GM18867 (cell line): Measurements from ENCODE around the gene SMTN.

Experiments used
- ATAC-seq: cut with Tn5 transposase; IDR thresholded peaks from one replicate; pipeline ENCODE4 v1.9.1; 2021; ENCODE audit warnings: mild to moderate bottlenecking, moderate library complexity; ENCODE audit not compliant: unreplicated experiment

Gene SMTN

GRCh38 chr22:31125521-31126117 lies 44.5 kb downstream of the SMTN start:
- no peak for ATAC-seq

DNA sequence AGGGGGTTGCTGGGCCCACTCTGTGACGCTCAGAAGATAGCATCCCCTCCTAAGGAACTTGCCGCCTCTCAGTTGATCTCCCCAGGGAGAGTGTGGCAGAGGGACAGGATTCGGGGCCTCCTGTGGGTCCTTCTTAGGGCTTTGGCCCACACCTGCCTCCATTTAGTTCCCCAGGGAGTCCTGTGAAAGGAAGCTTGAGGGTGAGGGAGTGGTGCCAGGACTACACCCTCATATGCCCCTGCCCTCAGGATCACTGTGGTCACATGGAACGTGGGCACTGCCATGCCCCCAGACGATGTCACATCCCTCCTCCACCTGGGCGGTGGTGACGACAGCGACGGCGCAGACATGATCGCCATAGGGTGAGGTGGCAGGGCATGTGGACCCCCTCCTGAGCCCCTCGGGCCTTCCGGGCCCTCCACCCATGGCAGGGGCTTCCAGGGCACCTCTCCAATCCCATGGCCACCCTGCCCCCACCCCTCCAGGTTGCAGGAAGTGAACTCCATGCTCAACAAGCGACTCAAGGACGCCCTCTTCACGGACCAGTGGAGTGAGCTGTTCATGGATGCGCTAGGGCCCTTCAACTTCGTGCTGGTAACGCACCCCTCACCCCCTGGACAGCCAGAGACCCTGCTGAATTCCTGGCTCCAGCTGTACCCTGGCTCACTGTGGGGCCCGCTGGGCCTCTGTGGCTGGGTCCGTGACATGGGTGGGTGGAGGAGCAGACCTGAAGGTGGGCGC lies 45.2 kb downstream of the SMTN start:
- ATAC-seq: no peak

DNA sequence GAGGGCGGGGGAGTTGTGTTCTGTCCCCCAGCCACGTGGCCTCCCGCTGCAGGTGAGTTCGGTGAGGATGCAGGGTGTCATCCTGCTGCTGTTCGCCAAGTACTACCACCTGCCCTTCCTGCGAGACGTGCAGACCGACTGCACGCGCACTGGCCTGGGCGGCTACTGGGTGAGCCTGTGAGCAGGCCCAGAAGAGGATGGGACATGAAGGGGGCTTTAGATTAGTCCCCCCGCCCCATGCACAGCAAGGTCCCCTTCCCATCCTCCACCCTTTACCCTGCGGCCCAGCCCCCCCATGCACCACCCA lies 45.7 kb downstream of the SMTN start:
- no peak for ATAC-seq

GRCh38 chr22:31127181-31127772 lies 46.2 kb downstream of the SMTN start:
- no peak for ATAC-seq

DNA sequence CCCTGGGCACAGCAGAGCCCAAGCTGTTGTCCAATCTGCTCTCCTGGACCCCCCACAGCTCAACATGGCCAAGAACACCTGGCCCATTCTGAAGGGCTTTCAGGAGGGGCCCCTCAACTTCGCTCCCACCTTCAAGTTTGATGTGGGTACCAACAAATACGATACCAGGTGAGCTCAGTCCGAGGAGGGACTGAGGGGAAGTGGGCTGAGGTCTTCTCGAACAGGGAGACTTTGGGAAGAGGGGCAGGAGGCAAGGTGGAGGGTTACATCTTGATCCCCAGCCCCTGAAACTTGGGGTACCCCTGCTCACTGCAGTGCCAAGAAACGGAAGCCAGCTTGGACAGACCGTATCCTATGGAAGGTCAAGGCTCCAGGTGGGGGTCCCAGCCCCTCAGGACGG lies 47.0 kb downstream of the SMTN start:
- no peak for ATAC-seq

DNA sequence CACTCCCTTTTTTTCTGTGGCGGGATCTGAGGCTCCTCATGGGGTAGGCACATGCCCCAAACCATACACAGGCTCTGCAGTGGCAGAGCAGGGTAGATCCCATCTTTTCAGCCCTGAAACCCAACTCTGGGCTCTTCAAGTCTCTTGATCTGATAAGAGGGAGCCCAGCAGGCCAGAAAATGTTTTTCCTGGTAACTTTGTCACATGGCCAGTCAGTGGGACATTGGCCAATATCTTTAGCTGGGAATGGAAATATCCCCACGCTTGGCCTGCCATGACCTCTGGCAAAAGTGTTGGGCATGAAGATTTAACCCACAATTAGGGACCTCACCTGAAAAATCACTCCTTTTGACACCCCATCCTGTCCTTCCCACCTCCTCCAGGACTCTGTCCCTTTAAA lies 49.8 kb downstream of the SMTN start:
- no peak for ATAC-seq

DNA sequence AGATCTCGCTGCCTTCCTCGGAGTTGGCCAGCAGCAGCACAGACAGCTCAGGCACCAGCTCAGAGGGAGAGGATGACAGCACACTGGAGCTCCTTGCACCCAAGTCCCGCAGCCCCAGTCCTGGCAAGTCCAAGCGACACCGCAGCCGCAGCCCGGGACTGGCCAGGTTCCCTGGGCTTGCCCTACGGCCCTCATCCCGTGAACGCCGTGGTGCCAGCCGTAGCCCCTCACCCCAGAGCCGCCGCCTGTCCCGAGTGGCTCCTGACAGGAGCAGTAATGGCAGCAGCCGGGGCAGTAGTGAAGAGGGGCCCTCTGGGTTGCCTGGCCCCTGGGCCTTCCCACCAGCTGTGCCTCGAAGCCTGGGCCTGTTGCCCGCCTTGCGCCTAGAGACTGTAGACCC lies 52.8 kb downstream of the SMTN start:
- no peak for ATAC-seq

DNA sequence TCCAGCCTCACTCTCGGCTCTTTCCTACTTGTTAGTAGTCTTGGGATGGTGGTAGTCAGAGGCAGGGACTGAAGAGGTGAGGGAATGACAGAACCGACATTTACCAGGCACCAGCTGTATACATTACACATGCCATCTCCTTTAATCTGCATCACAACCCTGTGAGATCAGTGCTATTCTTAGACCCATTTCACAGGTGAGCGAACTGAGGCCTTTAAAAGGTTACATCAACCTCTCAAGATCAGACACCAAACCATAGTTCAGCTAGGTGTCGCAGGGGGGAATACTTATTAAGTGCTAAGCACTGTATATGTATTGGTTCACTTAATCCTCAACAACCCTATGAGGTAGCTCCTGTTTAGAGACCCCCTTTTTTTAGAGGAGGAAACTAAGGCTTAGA lies 53.6 kb downstream of the SMTN start:
- no peak for ATAC-seq

DNA sequence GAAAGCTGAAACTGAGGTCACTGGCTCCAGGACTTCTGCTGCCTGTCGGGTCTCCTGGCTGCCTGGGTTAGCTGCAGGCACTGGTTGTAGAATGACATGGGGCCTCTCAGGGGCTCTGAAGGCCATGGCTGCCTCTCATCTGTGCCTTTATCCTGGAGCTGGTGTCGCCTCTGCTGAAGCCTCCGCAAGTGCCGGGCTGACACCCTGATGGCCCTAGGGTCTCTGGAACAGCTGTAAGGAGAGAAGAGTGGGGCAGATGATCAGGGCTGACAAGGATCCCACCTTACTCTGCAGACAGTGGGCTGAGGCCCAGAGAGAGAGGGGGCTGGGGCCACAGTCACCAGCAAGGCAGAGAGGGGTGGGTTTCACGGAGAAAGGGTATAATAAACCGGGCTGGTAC lies 54.6 kb downstream of the SMTN start:
- no peak for ATAC-seq

DNA sequence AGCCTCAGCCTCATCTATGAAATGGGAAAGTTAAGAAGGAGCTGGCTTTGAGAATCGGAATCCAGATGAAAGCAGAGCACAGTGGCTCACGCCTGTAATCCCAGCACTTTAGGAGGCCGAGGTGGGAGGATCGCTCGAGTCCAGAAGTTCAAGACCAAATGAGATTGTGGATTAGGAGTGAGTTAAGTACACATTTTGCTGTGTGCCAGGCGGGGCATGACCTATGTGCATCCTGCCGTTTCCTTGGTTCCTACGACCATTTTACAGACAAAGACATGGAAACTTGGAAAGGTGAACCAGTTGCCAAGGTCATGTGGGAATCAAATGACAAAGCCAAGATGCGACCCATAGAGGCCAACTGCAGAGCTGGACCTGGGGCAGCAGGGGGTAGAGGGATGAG lies 55.0 kb downstream of the SMTN start:
- ATAC-seq: no peak

DNA sequence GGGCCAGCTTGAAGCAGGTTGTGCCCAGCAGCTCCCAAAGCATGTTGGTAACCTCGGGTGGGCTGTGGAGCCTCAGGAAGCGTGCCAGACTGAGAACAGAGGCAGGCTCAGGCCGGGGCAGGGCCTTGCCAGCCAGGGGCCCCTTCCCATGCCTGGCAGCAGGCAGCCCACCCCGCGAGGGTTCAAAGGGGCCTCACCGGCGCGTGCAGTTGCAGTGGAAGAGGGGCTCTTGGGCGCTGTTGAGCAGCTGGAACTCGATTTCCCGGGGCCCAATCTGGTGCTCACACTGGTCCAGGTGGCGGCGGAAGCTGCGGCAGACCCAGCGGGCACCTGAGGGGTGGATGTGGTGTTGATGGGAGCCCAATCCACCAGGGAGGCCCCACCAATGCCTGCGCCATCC lies 55.6 kb downstream of the SMTN start:
- ATAC-seq: no peak

- no peak for ATAC-seq
These were observed 56.6 kb downstream of the SMTN start for GRCh38 chr22:31137721-31138120.

GRCh38 chr22:31138126-31138525 lies 57.0 kb downstream of the SMTN start:
- no peak for ATAC-seq

- no peak for ATAC-seq
These were observed 57.9 kb downstream of the SMTN start for GRCh38 chr22:31139066-31139465.

GRCh38 chr22:31139866-31140716 lies 59.0 kb downstream of the SMTN start, which contains the start of gene PLA2G3:
PLA2G3 (minus strand) TSS chr22:31140508; CDS start chr22:31140354, 154 bp downstream.
- ATAC-seq: no peak

- no peak for ATAC-seq
These were observed 59.6 kb downstream of the SMTN start for GRCh38 chr22:31140746-31141145.

DNA sequence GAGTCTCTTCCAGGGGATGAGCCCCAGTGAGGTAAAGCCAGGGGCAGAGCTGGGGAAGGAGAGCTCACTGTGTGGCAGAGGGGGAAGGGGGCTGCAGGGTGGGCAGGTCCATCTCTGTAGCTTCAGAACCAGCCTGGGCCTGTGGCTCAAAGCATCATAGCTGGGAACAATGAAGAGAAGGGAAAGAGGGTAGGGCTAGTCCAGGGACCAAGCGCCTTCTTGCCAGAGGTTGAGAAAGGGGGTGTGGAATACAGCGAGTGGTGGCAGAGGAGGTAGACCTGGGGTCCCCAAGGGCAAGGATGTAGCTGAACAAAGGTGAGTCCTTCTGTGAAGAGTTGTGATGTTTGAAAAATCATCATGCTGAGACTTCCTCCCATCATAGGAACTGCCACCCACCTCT lies 60.4 kb downstream of the SMTN start:
- ATAC-seq: no peak

- ATAC-seq: no peak
These were observed 61.2 kb downstream of the SMTN start for GRCh38 chr22:31142285-31142684.

GRCh38 chr22:31143038-31143437 lies 61.9 kb downstream of the SMTN start:
- ATAC-seq: no peak

- no peak for ATAC-seq
These were observed 62.4 kb downstream of the SMTN start for GRCh38 chr22:31143537-31143936.

DNA sequence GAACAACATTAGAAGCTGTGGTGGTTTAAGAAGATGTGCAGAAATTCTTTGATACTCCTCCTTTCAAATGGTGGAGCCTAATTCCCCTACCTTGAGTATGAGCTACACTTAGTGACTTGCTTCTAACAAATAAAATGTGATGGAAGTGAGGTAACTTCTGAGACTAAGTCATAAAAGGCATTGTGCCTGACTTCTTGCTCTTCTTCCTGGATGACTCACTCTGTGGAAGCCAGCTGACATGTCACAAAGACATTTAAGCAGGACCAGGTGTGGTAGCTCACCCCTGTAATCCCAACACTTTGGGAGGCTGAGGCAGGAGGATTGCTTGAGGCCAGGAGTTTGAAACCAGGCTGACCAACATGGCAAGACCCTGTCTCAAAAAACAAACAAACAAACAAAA lies 63.1 kb downstream of the SMTN start:
- ATAC-seq: no peak

DNA sequence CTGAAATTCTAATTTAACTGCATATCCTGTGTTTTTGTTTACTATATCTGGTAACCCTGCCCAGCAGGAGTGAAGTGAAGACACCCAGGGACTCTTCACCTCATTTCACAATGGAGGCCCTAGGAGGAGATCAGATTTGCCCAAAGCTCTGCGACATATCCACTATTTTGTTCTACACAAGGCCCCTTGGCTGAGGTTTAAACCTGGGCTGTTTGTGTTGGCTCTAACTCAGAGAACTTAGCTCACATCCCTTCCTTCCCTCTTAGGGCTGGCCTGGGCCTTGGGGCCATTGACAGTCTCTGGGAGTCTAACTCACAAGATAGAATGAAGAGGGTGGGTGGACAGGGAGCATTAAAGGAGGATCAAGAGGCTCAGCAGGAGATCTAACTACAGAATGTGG lies 67.4 kb downstream of the SMTN start:
- no peak for ATAC-seq
